Measurements from ENCODE around the gene FN3K. TPM values are rescaled to one million over a fixed set of nuclear protein-coding genes. Genes with fewer than 3 reads are reported as not detected.

FN3K gene
- total and polyA plus RNA-seq, 2 of the 13 experiments (the other 11 are each of a cell fraction or from before 2014, with no cell fraction given): 3.5 to 12.2 TPM

- TF ChIP-seq RBM39 (IDR thresholded peaks at IDR 0.05; ENCODE audit: low read depth, low read length, poor library complexity, severe bottlenecking): peak; percentile 58
- no peak for TF ChIP-seq KIAA2018 (CRISPR knock-in tag; IDR thresholded peaks at IDR 0.05; ENCODE audit: borderline replicate concordance)
- peak; percentile 81 for TF ChIP-seq AGO2 (optimal IDR thresholded peaks at IDR 0.05; ENCODE audit: low read depth, low read length)
- TF ChIP-seq ZNF639 (CRISPR knock-in tag; conservative IDR thresholded peaks at IDR 0.05): peak; percentile 48; the same call in 1 of the 2 replicates
- TF ChIP-seq TP53 (CRISPR knock-in tag; conservative IDR thresholded peaks at IDR 0.05): no peak
- TF ChIP-seq TFAP4 (IDR thresholded peaks at IDR 0.05; ENCODE audit: borderline replicate concordance, low read depth): no peak
- TF ChIP-seq FOXK1 (CRISPR knock-in tag; IDR thresholded peaks at IDR 0.05; ENCODE audit: borderline replicate concordance, low read depth): no peak
- peak; percentile 74; the same call in 1 of the 2 replicates for TF ChIP-seq ZC3H13 (CRISPR knock-in tag; IDR thresholded peaks at IDR 0.05)
- TF ChIP-seq ZNF562 (CRISPR knock-in tag; IDR thresholded peaks at IDR 0.05; ENCODE audit: borderline replicate concordance): no peak
- no peak for TF ChIP-seq ZNF652 (CRISPR knock-in tag; IDR thresholded peaks at IDR 0.05; ENCODE audit: borderline replicate concordance, low read depth)
- TF ChIP-seq SRF (IDR thresholded peaks at IDR 0.05; ENCODE audit: low read depth, low read length): no peak
Observed at GRCh38 chr17:82734987-82735866, at the start of gene FN3K (continued).
